Activated CD4-positive, alpha-beta T cell treated with anti-CD3 and anti-CD28 coated beads, Interleukin-10, Interleukin-2, amounts not matched to agents 100 ng/mL and 50 ng/mL, durations not matched to agents 16 hours and 8 hours (primary cell): ENCODE measurements around the gene NEUROG1.

Source experiments
- DNase-seq: peaks from one replicate; pipeline ENCODE4 v3.0.0-alpha.2; 2020

NEUROG1 gene, protein sequence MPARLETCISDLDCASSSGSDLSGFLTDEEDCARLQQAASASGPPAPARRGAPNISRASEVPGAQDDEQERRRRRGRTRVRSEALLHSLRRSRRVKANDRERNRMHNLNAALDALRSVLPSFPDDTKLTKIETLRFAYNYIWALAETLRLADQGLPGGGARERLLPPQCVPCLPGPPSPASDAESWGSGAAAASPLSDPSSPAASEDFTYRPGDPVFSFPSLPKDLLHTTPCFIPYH

DNA sequence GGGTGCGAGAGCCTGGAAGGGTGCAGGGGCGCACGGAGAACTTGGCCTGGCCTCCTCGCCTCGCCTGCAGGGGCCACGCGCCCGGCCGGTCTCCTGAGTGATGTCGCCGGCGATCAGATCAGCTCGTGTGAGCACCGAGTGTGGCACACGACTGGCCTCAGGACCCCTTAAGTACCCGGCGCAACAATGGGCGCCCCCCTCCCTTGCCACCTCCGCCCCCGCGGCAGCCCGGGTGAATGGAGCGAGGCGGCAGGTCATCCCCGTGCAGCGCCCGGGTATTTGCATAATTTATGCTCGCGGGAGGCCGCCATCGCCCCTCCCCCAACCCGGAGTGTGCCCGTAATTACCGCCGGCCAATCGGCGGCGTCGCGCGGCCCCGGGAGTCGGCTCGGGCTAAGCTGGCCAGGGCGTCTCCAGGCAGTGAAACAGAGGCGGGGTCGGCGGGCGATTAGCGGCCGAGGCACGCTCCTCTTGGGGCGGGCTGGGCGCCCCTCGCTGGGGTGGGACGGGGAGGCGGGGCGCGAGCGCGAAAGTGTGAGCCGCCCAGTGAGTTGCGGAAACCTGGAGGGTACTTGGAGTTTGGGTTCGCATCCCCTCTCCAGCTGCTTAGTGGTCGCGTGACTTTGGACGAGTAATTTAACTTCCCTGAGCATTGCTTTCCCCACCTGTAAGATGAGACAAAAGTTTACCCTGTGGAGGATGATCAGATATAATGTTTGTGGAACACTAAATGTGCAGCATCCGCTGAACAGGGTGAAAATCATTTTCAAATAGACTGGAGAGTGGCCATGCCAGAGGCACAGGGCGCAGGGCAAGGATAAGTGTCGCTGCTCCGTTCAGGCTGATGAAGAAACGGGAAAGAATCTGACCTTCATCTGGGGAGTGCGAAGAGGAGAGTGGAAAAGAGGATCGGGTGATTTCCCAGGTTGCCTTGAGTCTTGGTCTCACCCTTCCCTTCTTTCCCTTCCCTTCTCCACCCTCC is at the start of gene NEUROG1:
NEUROG1 (minus strand) TSS at position 145 of the 982 bp plus-strand sequence. CDS start 274 bp downstream, outside the sequence.
- no peak for DNase-seq

DNA sequence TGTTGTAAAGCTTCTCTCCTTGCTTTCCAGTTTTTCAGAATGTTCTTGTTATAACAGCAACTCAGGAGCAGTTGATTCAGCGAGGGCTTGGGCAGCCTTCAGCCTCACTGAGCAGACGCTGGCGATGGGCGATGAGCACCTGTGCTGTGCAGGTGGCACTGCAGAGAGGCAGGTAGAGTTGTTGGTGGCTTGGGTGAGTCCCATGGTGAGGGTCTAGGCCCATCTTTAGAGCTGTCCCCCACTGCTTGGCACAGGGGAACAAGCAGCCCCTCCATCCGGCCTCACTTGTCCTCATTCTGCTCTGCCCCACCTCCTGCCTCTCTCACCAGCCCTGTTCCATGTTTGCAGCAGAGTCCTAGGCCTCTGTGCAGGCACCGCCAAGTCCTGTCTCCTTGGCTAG is 49.2 kb upstream of the NEUROG1 start:
- DNase-seq, result no peak

DNA sequence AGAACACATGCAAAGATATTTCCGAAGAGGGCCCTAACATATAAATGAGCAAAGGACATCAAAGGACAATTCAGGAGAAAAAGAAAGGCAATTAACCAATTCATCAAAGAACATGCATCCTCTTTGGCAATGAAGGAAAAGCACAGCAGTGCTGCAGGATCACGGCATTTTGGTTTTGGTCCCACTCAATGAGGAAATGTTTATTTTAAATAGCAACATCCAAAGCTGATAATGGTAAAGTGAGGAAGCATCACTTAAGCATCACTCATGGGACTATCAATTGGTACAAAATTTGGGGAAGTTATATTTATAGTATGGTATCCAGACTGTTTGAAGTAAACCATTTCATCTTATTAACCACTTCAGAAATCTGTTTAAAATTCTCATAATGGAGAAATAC is 48.5 kb upstream of the NEUROG1 start:
- no peak for DNase-seq

DNA sequence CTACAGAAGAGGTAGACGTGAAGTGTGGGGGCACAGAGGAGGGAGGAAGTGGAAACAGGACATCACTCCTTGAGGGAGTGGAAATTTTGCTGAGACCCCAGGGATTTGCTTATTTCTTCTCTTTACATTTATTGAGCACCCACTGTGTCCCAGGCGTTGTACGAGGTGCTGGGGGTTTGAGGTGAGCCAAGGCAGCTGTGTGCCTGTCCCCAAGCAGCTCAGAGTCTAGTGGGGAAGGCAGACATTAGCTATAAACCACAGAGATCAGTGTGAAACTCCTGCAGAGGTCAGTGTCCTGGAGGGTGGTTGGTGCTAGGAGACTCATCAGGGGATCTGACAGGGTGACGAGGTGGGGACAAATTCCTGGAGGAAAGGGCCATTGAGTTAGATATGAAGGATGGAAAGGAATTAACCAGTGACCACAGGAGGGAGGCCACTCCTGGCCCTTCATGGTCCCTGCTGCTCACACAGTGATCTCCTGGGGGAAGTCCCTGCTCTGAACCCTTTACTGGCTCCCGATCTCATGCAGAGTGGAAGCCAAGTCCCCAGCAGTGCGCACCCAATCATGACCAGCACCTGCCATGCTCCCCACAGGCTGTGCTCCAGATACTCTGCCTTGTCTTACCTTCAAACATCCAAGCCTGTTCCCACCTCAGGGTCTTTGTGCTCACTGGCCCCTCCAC is 46.5 kb upstream of the NEUROG1 start:
- DNase-seq, result no peak

DNA sequence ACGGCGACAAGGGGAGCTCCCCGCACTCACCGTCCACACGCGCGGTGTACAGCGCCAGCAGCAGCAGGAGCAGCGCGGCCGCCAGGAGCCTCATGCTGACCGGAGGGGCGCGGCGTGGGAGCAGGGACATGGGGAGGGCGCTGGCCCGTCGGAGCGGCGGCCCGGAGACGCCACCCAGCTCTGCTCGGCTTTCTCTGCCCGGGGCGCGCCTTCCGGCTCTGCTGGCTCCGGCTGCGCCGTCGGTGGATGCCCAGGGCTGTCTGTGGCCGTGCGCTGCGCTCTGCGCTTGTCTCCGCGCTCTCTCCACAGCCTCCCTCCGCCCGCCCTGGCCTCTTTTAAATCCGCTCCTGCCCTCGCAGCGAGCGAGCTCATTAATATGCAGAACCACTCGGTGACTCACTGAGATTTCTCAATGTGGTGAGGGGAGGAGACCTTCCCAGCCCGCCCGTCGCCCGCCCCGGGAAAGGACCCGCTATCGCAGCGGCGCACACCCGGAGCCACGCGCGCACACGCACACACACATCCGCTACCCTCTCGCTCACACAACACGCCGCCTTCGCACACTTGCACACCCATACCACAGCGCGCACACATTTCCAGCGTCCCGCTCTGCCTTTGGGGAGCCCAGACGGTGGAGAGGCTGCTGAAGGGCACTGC is 43.0 kb upstream of the NEUROG1 start, which contains the start of gene CXCL14:
CXCL14 (minus strand) TSS at position 307 of the 657 bp plus-strand sequence; CDS start at position 94, 213 bp downstream.
- DNase-seq, result peak; percentile 4

DNA sequence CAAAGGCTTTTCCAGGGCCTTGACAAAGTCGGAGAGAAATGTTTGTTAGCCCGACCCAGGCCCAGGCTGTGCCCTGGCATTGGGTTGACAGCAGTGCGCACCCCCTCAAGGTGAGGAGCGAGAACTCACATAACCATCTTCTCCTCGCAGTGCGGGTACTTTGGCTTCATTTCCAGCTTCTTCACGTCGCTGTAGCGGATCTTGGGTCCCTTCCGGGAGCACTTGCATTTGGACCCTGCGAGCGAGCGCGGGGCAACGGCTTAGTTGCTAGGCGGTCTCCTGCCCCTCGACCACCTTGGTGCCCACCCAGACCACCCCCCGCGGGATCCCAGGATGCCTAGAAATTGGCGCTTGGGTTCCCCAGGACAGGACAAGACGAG is 42.5 kb upstream of the NEUROG1 start:
- DNase-seq, result no peak

DNA sequence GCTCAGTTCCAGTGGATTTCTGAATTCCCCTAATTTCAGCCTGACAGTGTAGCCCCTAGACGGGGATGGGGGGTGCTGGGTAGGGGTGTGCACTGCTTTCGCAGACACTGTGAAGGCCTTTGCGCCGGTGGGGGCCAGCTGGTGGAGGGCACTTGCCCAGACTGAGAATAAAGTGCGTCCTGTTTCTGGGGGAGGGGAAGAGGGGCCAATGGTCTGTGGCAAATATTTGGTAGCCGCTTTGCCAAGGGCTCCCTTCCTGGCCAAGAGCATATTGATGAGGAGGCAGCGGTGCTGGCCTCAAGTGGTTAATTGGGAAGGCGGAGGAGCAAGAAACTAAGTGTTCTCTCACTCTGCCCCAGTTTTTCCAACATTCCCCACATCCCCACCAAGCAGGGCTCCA is 41.7 kb upstream of the NEUROG1 start:
- no peak for DNase-seq

DNA sequence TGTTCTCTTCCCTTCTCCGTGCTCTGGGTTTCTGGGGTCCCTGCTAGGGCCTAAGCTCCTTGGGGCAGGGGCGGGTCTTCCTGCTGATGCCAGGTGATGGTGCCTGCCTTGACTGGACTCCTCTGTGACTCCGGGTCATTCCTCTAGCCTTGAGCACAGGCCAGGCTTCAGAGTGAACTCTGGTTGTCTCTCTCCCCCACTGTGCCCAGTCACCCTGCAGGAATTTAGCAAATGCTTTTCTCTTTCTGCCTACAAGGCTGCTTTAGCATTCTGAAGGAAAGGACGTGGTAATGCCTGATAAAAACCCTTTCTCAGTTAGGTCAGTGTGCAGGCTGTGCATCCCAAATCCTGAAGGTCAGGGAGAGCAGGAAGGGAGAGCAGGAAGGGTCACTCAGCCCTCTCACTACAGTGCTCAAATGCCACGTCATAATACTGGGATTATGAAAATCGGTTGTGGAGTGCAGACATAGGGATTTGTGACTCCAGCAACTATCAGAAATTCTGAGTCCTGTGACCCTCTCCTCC is 40.4 kb upstream of the NEUROG1 start:
- no peak for DNase-seq

DNA sequence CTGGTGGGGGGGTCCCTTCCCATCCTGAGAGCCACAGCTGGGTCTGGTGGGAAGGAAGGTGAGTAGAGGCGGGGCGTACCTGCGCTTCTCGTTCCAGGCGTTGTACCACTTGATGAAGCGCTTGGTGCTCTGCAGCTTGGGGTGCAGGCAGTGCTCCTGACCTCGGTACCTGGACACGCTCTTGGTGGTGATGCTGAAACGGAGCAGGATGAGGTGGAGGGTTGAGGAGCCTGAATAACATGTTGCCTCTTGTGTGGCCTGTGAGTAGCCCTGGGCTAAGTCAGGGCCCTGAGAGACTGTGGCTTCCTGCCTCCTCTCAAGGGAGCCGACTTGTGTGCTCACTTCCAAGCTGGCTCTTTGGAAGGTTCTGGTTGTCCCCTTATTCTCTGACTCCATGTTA is 38.7 kb upstream of the NEUROG1 start:
- no peak for DNase-seq

DNA sequence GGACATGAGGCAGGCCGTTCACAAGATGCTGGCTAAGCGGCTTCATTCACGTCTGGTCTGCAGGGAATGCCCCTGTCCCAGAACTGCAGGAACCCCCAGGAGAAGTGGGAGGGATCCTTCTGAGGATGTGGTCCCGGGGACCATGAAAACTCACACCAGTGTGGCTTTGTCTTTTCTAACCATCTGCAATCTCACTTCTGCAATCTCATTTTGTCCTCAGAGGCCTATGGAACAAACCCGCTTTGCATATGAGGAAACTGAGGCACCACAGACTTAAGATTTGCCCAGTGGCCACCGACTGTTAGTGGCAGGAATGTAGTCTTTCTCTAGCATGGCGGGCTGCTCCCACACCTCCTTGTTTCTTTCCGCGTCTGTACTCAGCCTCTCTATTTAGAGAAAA is 36.1 kb upstream of the NEUROG1 start:
- DNase-seq, result no peak

DNA sequence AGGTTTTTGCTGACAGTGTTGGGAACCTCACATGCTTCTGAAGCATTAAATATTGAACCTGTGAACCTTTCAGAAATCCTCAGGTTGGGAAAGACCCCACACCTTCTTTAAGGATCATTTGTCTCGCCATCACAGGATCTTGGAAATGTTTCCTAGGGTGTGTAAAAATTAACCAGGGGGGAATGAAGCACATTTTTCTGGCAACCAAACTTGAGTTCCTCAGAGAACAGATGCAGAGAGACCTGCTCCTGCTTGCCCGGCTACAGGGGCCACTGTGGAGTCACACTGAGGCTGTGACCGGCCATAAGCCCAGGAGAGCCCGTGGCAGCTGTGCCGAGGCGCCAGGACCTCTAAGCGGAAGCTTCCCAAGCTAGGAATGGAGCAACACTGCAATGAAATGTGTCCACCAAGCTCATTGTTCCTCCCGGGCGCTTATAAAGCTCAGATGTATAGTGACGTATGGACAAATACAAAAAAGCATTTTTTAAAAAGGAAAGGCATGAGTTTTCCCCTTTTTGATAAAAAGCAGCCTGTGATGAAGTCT is 35.4 kb upstream of the NEUROG1 start:
- DNase-seq, result no peak

DNA sequence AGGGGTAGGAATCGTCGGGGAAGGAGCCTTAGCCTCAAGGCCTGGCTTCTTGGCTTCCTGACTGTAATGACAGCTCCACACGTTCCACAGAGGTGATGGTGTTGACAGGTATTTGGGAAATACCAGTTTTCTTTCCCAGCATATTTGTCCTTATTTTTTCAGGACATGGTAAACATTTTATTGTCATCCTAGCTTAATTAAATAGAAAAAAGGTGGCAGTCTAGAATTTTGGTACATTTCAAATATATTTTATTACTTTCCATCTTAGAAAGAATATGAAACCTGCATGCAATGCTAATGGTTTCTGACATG is 34.6 kb upstream of the NEUROG1 start:
- no peak for DNase-seq

DNA sequence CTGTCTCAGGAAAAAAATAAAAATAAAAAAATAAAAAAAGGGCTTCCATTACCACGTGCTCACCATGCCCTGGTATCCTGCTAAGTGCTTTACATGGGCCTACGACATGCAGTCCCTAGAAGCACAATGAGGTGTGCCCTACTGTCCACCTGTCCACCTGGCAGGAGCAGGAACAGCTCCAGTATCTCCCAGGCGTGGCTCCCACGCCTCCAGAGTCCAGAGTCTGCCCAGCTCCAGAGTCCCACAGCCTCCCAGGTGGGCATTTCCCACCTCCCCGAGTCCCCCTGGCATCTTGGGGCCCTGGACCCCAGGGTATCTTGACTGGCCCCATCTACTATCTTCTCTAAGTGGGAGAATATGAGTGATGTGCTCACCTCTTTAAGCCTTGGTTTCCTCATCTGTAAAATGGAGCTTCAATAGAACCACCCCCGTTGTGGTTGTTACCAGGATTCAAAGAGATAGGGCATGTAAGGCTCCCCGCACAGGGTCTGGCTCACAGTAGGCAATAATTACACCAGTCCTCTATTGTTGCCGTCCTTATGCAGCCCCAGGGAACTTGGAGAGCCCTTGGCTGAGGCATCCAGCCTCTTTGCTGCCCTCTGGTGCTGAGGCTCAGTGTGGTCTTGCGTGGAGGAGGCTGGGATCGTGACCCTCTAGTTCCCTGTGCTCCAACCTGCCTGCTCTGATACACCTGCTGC is 34.1 kb upstream of the NEUROG1 start:
- DNase-seq, result peak; percentile 11

DNA sequence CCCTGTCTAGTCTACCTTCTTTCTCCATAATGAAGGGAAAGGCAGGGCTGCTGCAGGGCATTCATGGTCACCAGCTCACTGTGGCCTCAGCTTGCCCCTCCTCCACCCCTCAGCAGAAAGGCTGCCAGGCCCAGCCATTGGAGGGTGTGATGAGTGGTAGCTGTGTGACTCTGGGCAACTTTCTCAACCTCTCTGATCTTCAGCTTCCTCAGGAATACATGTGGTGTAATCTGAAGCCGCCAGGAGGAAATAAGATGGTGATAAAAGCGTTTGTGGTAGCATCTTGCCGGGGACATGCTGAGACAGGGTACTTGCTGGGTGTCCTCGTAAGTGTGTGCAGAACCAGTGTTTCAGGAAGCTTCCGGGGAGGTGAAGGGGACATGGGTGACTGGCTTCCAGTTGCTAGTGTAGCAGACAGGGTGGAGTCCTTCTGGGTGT is 33.2 kb upstream of the NEUROG1 start:
- DNase-seq, result no peak

DNA sequence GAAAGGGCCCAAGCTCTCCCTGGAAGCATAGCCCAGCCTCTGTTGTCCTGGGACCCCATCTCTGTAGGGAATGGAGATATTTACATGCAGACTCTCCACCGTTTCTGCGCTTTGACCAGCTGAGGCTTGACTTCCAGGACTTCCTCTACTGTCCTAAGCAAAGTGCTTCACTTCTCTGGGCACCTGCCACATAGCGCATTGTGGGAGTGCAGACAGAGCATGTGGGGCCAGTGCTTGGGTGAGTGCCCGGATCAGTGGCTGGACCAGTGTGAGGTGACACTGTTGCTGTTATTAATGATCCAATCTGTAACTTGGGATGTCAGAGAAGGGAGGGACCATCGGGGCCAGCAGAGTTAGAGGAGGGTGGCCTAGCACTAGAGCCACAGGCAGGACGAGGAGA is 32.5 kb upstream of the NEUROG1 start:
- no peak for DNase-seq

DNA sequence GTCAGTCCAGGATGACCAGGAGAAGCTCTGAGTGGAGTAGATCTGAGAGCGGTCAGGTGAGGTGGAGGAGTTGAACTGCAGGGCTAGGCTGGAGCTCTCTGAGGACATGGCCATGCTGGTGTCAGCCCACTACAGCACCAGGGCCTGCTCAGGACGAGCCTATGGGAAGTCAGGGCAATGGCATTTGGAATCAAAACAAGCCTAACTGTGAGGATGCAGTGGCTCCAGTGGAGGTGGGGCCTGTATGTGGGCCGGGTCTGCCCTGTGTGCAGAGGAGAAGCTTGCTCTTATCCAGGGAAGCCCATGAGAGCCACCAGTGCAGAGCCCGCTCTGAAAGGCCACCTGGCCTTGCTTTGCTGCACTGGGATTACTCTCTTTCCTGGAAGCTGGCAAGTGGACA is 31.9 kb upstream of the NEUROG1 start:
- no peak for DNase-seq

DNA sequence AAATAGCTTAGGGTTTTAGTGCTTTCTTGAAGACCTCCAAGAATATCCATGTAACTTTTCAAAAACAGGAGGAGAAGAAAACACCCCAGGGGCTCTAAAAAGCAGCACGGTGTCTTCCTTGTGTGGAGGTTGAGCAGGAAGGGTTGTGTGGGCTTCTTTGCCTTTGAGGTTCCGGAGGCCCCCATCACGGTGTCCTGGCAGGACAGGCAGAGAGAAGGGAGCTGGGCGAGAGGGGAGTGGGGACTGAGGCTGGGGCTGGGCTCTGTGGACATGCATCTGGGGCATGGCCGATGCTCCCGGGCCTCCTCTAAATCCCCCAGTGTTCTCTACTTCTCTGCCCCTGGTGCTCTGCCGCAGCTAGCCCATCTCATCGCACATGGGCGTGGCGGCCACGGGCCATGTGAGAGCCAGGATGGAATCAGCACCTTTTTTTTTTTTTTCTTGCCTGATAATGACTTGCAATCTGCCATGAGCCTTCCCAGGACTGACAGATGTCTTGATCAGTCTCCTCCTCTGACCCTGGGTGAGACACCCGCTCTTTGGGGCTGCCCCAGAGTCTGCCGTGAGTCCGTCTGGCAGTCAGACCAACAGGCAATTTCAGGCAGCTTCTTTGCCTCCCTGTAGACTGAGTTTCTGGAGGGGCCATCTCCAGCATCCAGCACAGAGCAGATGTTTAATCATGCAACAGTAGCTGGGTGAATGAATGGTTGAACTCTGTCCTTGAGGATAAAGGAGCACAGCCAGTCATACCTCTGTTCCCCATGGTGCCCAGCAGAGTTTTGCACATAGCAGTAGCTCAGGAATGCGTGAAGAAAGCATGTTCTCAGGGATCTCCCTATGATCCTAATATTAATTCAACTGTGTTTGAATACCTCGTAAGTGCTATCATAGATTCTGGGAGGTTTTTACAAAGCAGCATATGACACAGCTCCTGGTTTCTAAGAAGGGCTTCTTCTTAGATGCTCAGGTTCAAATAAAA is 30.9 kb upstream of the NEUROG1 start:
- no peak for DNase-seq

DNA sequence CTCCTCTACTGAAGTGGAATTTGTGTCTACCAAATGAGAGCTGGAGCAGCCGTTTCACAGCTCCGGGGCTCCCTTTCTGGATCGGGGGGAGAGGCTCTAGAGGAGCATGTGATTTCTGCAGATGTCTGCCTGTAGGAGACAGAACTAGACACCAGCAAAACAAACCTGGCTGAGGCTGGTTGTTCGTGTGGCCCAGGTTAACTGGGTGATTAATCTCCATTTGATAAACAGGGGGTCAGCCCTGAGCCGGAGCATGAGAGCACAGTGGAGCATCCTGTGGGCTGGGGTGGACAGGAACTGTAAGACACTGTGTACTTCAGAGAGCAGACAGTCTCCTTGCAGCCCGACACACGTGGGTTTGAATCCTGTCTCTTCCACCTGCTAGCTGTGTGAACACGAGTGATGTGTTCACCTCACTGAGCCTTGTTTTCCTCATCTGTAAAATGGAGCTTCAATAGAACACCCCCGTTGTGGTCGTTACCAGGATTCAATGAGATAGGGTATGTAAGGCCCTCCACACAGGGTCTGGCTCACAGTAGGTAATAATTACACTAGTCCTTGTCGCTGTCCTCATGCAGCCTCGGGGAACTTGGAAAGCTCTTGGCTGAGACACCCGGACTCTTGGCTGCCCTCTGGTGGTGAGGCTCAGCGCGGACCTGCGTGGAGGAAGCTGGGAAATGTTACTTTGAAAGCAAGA is 30.1 kb upstream of the NEUROG1 start:
- peak; percentile 71 for DNase-seq

DNA sequence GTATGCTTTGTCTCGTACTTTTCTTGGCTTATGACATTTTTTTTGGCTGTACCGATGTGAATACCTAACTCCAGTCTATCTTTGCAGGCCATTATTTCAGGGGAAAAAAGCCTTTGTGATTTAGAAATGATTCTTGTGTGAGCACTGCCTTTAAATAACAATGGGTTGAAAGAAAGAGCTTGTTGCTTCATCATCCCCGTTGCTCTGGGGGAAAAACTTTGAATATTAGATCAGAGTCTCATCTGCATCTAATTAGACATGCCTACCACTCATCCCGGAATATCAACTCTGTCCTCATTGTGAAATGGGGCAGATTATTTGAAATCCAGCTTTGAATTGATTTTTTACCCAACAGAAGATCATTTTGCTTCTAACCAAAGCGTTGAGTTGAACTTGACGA is 29.5 kb upstream of the NEUROG1 start:
- no peak for DNase-seq

DNA sequence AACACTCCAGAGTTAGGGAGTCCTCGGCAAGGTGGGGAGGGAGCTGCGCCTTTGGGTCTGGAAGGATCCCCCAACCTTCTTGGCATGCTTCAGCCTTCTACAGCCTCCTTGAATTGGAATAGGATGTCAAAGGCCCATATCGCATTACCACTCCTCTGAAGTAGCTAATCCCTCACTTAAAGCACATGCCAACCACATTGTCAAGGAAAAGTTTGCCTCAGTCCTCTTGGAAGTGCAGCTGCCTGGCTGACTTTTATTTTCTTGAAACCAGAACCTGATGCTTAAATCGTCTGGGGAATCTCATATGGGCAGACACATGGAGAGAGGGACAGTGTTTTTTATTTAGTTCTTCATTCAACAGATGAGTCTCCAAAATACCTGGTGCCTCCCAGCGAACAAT is 28.6 kb upstream of the NEUROG1 start:
- DNase-seq, result no peak
